ENCODE results near the gene ABCG1.

ABCG1 gene

DNA sequence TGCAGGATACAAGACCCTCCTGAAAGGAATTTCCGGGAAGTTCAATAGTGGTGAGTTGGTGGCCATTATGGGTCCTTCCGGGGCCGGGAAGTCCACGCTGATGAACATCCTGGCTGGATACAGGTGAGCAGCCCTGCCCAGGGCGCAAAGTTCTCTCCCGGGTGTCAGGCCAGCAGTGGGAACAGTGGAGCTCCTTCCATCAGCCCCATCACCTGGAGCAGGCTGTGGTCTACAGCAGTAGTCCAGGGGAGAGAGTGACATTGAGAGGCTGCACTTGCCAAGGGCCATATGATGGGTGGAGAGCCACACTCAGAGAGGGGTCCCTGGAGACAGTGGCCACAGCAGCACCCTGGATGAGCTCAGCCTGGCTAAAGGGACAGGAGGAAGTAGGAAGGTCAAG is 52.1 kb downstream of the ABCG1 start:
- no peak for DNase-seq (ENCODE audit: low read depth)

DNA sequence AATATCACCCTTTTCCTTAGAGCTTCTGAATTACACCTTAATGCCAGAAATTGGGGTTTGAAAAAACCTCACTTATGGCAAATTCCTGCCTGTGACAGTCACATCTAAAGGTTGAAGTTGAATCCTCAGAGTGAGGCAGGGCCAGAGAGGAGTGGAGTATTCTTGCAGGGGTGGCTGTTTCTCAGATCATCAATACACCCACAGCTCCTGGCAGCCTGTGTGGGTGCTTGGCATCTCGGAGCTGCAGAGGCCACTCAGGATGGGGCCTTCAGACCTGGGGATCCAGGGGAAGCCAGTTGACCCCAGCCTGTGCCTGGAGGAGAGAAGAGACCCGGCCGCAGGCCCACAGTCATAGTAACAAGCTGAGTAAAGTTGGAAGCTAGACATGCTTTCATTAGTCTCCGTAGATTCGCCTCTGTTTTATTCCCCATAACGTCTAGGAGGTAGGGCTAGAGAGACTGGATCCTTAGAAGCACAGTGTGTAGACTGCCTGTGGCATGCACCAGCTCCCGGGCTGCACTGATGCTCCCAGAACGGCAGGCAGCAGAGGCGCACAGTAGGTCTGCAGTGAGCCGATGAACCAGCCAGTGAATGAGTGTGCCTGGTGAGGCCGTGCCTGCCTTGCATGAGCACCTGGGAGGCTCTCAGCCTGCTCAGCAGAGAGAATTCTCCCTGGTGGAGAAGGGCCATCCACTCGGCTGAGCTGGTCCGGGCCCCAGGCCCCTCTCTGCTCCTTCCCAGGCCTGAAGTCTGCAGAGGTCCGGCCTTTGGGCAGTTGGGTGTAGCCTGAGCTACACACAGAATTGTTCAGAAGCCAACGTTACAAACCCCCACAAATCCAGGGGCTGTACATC is 53.4 kb downstream of the ABCG1 start:
- no peak for DNase-seq (ENCODE audit: low read depth)

DNA sequence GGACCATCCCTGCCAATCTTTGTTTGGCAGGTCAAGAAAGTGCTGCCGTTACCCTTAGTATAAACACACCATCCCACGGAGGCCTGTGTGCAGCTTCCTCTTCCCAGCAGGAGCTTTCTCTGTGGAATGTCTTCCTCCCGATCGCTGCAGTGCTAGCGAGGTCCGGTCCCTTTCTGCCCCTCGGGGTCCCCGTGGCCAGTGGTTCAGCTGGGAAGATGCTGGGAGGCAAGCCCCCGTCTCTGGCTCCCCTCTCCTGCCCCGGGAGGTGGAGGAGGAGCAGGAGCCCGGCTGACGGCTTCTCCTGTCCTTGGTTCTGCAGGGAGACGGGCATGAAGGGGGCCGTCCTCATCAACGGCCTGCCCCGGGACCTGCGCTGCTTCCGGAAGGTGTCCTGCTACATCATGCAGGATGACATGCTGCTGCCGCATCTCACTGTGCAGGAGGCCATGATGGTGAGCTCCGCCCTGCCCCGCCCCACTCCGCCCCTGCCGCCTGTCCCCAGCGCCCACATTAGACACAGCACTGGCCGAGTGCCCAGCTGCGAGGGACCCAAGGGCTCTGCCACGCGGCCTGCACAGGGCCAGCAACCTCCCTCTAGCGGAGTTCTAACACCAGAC is 54.2 kb downstream of the ABCG1 start:
- no peak for DNase-seq (ENCODE audit: low read depth)

DNA sequence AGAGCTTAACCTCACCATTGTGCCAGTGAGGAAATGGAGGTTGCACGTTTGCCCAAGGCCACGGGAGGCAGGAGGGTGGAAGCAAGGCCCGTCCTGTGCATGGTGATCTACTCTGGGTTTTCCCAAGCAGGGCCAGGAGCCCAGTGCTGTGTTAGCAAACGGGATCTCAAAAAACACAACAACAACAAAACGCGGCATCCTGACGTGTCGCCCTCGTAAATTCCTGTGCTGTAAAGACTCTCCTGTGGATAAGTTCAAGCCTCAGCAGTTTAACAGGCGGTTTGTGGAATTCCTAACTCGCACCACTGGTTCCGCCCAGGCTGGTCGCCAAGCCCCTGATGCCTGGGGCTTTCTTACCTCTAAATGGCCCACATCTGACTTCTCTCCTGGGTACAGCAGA is 57.1 kb downstream of the ABCG1 start:
- DNase-seq (ENCODE audit: low read depth), result no peak

DNA sequence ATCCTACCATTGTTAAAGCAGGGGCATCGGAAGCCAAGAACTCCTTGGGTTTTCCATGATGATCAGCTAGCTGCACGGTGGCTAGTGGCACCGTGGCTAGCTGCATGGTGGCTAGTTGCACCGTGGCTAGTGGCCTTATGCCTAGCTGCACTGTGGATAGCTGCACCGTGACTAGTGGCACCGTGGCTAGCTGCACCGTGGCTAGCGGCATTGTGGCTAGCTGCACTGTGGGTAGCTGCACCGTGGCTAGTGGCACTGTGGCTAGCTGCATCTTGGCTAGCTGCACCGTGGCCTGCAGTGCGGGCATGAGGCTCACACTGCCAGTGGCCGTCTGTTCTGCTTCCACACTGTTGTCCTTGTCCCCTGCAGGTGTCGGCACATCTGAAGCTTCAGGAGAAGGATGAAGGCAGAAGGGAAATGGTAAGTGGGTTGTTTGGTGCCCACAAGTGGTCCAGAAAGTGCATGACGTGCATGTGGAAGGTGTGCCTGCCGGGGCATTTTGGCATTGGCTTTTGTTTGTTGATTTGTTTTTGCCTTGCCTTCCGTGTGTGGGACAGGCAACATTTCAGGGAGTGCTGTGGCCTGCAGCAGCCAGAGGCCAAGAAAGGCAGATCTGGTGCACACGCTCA is 57.7 kb downstream of the ABCG1 start:
- no peak for DNase-seq (ENCODE audit: low read depth)

DNA sequence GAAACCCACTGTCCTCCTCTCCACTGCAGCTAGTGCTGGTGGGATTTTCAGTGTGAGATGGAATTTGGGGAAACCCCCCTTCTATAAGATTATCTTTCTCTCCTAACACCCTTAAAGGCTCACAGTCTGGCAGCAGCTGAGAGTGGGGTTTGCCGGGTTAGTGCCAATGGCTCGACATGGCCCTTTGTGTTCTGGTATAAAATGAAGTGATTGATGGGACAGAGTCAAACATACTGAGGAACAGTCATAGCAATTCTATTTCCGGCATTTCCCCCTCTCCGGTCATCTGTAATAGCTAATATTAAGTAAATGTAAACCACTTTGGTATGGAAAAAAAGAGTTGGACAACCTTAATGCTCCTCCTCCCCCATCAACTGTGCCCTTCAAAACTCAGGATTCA is 58.7 kb downstream of the ABCG1 start:
- no peak for DNase-seq (ENCODE audit: low read depth)

DNA sequence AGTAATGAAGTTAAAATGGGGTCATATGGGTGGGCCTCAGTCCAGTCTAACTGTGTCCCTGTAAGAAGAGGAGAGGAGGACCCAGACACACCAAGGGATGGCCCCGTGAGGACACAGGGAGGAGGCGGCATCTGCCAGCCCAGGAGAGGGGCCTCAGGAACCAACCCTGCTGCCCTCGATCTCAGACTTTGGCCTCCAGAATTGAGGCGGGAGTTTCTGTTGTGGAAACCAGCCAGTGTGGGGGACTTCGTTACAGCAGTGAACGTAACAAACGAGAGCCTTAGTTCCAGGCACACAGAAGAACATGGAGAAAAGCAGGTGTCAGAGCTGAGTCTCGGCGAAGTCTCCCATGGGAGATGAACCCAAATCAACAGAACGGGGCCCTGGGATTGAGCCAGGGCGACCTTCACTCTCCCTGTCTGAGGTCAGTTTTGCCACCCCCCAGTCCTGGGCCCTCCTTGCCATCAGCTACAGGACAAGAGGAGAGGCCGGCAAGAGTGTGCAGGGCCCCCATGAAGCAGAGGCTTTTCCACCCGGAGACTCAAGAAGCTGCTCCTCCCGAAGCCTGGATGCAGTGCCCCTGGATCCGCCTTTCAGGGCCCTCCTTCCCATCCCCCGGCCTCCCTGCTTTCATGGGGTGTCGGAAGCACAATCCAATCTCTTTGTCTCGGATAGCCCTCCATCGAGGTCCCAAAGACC is 59.7 kb downstream of the ABCG1 start:
- no peak for DNase-seq (ENCODE audit: low read depth)

DNA sequence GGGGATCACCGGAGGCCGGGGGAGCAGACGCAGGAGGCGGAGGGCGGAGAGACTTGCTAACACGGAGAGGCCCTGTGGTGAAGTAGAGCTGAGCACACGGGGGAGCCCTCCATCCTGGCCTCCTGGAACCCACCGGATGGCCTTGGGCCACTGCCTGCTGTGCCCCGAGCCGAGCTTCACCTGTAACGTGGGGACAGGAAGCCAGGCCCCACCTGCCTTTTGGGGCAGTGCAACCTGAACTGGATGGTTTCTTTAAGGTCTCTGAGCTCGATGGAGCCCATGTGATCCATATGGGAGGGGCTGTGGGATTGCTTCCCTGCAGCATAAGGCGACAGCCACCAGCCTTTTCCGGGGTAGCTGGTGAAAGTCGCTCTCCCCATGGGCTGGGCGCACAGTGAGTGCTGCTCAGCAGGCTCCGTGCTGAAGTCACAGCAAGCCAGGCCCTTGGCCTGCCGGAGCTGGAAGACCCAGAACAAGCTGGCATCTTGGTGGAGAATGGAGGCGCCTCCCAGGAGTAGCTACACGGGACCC is 60.5 kb downstream of the ABCG1 start:
- DNase-seq (ENCODE audit: low read depth), result no peak

DNA sequence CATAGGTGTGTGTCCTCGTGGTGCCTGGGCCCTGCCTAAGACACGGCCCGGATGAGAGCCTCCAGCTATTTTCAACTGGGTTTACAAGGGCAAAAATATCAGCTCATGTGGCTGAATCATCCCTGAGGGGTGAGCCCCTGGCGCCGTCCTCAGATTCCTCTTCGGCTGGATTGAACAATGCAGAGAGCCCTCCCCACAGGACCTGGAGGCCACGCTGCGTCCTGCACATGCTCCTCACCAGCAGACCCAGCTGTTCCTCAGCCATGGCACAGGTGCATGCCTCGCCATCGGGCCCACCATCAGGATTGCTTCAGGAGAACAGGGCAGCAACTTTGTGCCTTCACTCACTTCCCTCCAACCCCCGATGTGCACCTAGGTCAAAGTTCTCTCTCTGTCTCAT is 60.9 kb downstream of the ABCG1 start:
- no peak for DNase-seq (ENCODE audit: low read depth)

DNA sequence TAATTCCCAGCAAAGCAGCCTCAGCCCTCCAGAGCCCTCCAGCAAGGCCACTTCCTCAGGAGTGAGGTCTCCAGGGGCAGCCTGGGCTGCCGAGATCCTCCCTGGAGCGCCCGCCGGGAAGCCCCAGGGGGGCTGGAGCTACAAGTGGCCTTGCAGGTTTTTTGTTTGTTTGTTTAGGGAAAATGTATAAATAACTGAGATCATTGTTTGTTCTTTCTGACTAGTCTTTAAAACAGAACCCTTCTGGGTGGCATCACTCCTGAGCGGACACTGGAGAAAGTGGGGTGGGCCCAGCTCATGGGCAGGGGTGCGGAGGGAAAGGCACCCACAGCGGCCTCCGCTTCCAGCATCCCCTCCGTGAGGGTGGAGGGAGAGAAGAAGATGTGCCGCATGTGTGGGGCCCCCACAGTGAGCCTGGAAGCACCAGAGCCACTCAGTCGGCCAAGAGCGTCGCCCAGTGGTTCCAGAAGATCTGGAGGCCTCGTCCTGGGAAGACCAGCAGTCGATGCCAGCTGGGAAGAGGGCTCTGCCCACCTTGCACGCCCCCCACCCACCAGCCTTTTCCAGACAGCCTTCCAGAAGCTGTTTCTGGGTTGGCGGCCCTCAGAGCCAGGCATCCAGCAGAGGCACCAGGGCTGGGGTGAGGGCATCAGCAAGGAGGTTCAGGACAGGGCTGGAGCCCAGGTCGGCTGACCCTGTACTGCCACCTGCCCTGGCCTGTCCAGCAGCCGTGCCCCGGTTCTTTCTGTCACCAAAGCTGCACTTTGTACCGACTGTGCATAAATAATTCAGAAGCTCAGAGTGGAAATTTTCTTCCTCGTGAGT is 61.6 kb downstream of the ABCG1 start:
- no peak for DNase-seq (ENCODE audit: low read depth)

DNA sequence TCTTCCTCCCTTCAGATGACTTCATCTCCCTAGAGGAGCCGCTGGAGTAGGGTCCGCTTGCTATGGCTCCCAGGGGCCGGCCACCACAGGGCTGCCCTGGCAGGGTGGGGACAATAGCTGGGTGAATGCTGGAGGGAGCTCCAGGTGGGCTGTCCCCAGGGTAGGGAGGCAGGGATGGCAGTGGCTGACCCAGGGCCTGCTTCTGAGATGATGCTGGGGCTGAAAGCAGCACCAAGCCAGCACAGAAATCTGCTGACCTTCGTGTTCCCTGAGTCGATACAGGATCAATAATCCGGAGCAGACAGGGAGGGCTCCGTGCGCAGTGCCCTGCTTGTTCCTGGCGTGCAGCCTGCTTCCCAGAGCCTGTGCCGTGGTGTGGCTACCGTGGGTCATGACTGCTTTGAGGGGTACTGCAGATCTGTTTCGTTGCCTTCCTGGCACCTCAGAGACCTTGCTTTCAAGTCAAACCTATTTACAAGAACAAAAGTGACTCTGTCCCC is 62.3 kb downstream of the ABCG1 start:
- no peak for DNase-seq (ENCODE audit: low read depth)

DNA sequence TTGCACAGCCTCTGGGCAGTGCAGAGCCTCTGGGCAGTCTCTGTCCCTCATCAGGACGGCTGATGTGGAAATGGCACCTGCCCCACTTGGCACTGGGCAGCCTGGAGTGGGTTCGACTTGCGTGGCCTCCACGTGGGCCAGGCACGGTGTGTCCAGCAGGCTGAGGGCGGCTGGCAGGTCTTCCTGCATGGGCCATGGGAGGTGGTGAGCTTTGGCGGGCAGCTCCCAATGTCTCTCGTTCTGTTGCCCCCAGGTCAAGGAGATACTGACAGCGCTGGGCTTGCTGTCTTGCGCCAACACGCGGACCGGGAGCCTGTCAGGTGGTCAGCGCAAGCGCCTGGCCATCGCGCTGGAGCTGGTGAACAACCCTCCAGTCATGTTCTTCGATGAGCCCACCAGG is 63.1 kb downstream of the ABCG1 start:
- no peak for DNase-seq (ENCODE audit: low read depth)

DNA sequence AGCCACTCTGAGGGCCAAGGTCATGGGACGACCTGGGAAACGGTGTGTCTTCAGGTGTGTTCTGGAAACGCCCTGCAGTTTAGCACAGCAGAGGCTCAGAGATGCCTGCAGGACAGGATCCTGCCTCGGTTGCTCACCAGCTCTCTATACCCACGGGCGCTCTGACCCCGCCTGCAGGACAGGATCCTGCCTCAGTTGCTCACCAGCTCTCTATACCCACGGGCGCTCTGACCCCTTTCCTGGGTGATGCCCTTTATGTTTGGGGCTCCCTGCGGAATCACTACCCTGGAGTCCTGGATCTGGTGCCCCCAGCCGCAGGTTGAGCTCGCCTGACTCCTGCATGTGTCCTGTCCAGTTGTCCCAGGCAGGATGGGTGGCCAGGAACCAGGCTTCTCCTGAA is 63.8 kb downstream of the ABCG1 start:
- no peak for DNase-seq (ENCODE audit: low read depth)

DNA sequence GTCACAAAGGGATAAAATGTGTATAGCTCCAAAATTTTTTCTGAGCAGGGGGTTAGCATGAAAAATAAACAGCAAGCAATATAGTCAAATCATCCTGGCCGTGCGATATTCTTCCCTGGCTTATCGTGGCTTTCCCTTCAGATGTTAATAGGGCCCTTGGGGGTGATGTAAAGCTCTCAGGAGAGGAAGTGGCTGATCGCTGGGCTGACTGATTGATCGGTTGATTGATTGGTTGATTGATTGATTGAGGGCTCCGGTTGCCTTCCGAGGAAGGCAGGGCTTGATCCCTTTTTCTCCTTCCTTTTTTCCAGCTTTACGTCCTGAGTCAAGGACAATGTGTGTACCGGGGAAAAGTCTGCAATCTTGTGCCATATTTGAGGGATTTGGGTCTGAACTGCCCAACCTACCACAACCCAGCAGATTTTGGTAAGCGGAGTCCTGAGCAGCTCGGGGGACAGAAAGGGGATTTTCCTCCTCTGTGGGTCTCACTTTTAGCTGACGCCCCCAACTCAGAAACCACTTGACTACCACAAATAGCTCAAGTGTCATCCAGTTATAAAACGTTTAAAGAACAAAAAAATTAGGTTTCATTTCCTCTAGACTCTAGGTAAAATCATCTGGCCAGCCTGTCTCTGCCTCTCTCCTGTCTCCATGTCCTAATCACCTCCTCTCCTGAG is 66.8 kb downstream of the ABCG1 start:
- no peak for DNase-seq (ENCODE audit: low read depth)

DNA sequence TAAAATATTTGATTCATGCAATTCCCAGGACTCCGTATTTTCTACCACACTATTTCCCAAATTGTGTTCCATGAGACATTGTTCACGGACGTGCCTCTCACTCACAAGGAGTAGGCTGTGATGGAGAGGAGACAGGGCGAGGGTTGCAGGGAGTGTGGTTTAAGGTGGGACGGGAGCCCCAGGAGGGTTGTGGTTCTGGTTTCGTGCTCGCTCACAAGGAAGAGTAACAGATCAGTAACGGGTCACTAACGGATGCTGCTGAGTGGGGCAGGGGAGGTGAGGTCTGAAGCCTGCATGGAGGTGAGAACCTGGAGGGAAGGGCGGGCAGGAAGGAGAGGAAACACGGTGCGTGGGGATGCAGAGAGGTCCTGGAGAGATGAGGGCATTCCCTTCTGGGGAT is 67.5 kb downstream of the ABCG1 start:
- DNase-seq (ENCODE audit: low read depth), result no peak

DNA sequence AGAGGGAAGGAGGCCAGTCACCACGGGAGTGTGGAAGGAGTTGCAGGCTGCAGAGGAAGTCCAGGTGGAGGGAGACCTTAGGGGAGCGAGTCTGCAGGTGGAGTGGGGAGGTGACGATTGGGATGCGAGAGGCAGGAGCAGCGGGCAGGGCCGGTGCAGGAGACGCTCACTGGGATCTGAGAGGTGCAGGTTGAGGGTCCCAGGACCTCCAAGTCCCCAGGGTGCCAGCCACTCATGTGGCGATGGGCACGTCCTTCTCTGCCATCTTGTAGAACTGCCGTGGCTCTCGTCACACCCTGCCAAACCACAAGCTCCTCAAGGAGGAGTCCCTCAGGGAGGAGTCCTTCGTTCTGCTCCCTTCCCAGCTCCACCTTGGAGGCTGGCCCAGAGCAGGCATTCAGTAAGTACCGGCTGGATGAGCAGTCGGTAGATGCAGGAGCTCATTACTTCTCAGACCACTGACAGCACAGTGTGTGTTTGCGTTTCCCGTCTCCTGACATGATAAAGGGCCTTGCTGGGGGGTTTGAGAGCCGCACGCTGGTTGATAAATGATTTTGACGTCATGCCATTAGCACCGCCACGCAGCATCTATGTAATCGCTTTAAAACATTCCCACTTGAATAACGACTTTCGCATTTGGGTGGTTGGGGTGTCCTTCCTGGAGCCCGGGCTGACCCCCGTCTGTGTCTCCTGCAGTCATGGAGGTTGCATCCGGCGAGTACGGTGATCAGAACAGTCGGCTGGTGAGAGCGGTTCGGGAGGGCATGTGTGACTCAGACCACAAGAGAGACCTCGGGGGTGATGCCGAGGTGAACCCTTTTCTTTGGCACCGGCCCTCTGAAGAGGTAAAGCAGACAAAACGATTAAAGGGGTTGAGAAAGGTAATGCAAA is 68.5 kb downstream of the ABCG1 start:
- DNase-seq (ENCODE audit: low read depth), result no peak

DNA sequence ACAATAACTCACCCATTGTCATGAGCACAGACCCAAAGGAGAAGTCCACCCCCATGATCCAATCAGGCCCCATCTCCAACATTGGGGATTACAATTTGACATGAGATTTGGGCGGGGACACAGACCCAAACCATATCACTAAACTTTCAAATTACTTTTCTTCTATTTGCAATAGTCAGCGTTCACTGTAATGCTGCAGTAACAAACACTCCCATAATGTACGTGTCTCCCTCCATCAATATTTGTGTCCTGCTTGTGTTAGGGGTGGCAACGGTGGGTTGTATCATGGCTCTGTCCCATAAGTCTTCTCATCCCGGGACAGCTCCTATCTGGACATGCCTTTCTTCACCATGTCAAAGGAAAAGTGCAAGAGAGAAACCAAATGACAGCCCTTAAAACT is 70.0 kb downstream of the ABCG1 start:
- no peak for DNase-seq (ENCODE audit: low read depth)

DNA sequence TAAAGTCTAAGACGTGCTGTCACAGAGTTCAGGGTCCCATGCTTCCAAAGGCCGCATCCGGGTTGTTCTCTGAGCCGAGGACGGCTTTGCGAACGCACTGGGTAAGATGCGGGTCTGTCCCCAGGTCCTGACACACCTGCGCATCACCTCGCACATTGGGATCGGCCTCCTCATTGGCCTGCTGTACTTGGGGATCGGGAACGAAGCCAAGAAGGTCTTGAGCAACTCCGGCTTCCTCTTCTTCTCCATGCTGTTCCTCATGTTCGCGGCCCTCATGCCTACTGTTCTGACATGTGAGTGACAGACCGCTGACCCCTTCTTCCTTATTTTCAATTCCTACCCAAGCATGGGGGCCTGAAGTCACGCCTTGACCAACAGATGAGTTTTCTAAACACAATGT is 71.0 kb downstream of the ABCG1 start:
- DNase-seq (ENCODE audit: low read depth), result no peak

DNA sequence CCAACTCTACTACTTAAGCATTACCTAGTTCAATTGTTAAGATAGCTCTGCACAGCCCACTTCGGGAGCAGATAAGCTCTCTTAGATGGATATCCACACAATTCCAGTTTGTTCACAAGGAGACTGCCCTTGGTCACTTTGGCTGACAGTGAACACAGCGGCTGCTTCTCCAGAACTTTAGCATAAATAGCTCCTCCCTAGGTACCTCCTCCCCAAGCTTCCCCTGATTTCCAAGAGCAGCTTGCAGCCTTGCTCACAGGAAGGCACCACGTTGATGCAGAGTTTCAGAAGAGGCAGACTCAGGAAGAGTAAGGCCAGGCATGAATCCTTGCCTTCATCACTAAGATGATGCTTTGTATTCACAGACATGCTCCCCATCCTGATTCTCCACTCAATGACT is 71.6 kb downstream of the ABCG1 start:
- no peak for DNase-seq (ENCODE audit: low read depth)
